HCT116 (cell line): ENCODE data around the gene DLG2. TPM values are rescaled to one million over a fixed set of nuclear protein-coding genes. Genes with fewer than 3 reads are reported as not detected.

Source experiments
- ATAC-seq: fragments of 200-7000 bp; cut with Tn5 transposase; 2 replicates; pipeline ENCODE4 v1.9.1; 2020; ENCODE audit warnings: mild to moderate bottlenecking, moderate library complexity
- BruUV-seq: library from RNA; stranded (reverse); fragments of 400-500 nt; replicated peaks from 2 replicates; lab custom pipeline; 2021; lab: Mats Ljungman, UMichigan
- CTCF ChIA-PET: fragments of 300-600 bp; sonication (Branson Sonifier 250); formaldehyde crosslinking; loops from one replicate; lab custom pipeline; 2021; ENCODE audit warnings: antibody characterized with exemption; lab: Charles Lee
- POLR2A ChIA-PET: fragments of 300-600, 350-600 bp; sonication (Branson Sonifier 250); formaldehyde crosslinking; loops from one replicate; lab custom pipeline; 2021; ENCODE audit warnings: antibody characterized with exemption; lab: Charles Lee
- RAD21 ChIA-PET, 2 experiments: fragments of 300-600 bp; sonication (Branson Sonifier 250); formaldehyde crosslinking; loops; one replicate each; lab custom pipeline; 2023; ENCODE audit warnings: low total read pairs in 2 of 2; ENCODE audit not compliant: uncharacterized antibody in 2 of 2, unreplicated experiment in 2 of 2, low non-redundant PET in 1 of 2; lab: Charles Lee
- DNase-seq: peaks from one replicate; pipeline ENCODE4 v3.0.0-alpha.2; 2010; ENCODE audit warnings: low read depth, low spot score
- H2AFZ ChIP-seq: fragments of 200-600 bp; shearing (Covaris generic), sonication (generic); 2 replicates; pipeline ENCODE4 v1.6.1; 2017; ENCODE audit warnings: low read depth, mixed run types, mixed read lengths, antibody characterized with exemption, low read length; ENCODE audit not compliant: poor library complexity, severe bottlenecking
- H3K27ac ChIP-seq: 2 replicates; pipeline ENCODE4 v1.5.1; 2012; ENCODE audit warnings: low read depth, low read length
- H3K27me3 ChIP-seq: fragments of 200-600 bp; sonication (generic); 2 replicates; pipeline ENCODE4 v1.6.1; 2016; ENCODE audit warnings: mixed run types, low read length, mixed read lengths; ENCODE audit not compliant: insufficient read depth
- H3K36me3 ChIP-seq, 2 experiments: fragments of 200-500 bp in 1 of 2; fragments of 200-600 bp in 1 of 2; sonication (Bioruptor generic) in 1 of 2; sonication (generic) in 1 of 2; 2 replicates each; pipeline versions ENCODE4 v1.5.1 to v1.6.1; 2014 to 2016; ENCODE audit warnings: low read length in 2 of 2, inconsistent platforms in 1 of 2, mixed read lengths in 1 of 2, mixed run types in 1 of 2; ENCODE audit not compliant: insufficient read depth in 2 of 2, control insufficient read depth in 1 of 2
- H3K4me1 ChIP-seq, 2 experiments: fragments of 200-600 bp in 1 of 2; sonication (generic) in 1 of 2; 2 replicates each; pipeline versions ENCODE4 v1.5.1 to v1.6.1; 2012 to 2017; ENCODE audit warnings: low read length in 2 of 2, inconsistent platforms in 1 of 2, mild to moderate bottlenecking in 1 of 2, mixed read lengths in 1 of 2, mixed run types in 1 of 2, moderate library complexity in 1 of 2; ENCODE audit not compliant: insufficient read depth in 2 of 2, control insufficient read depth in 1 of 2
- H3K4me2 ChIP-seq: fragments of 200-600 bp; sonication (generic); 2 replicates; pipeline ENCODE4 v1.6.1; 2017; ENCODE audit warnings: mixed run types, low read length, mixed read lengths
- H3K4me3 ChIP-seq, 2 experiments: fragments of 200-600 bp in 1 of 2; sonication (generic) in 1 of 2; replicated peaks in 1 of 2; 2 replicates each; pipeline ENCODE4 v1.5.1; 2011 to 2016; ENCODE audit warnings: low read length in 2 of 2, control low read depth in 1 of 2, low read depth in 1 of 2, mild to moderate bottlenecking in 1 of 2, mixed read lengths in 1 of 2, mixed run types in 1 of 2
- H3K79me2 ChIP-seq: fragments of 200-600 bp; sonication (generic); 2 replicates; pipeline ENCODE4 v1.6.1; 2017; ENCODE audit warnings: mild to moderate bottlenecking, mixed run types, low read length, moderate library complexity, mixed read lengths; ENCODE audit not compliant: insufficient read depth
- H3K9ac ChIP-seq: fragments of 200-600 bp; sonication (generic); 2 replicates; pipeline ENCODE4 v1.6.1; 2016; ENCODE audit warnings: low read length, mixed read lengths
- H3K9me2 ChIP-seq: fragments of 200-600 bp; sonication (generic), shearing (Covaris generic); 2 replicates; pipeline ENCODE4 v1.6.1; 2017; ENCODE audit warnings: mixed run types, mild to moderate bottlenecking, moderate library complexity; ENCODE audit not compliant: insufficient read depth
- H3K9me3 ChIP-seq, 2 experiments: fragments of 200-500 bp in 1 of 2; fragments of 200-600 bp in 1 of 2; sonication (Bioruptor generic) in 1 of 2; sonication (generic) in 1 of 2; 2 replicates each; pipeline ENCODE4 v1.6.1; 2014 to 2017; ENCODE audit warnings: low read length in 2 of 2, mixed read lengths in 2 of 2, inconsistent platforms in 1 of 2, low read depth in 1 of 2, mild to moderate bottlenecking in 1 of 2, mixed run types in 1 of 2, moderate library complexity in 1 of 2; ENCODE audit not compliant: control insufficient read depth in 1 of 2, insufficient read depth in 1 of 2
- H4K20me1 ChIP-seq: fragments of 200-600 bp; sonication (generic), shearing (Covaris generic); 2 replicates; pipeline ENCODE4 v1.6.1; 2017; ENCODE audit warnings: mixed run types, mild to moderate bottlenecking, moderate library complexity; ENCODE audit not compliant: insufficient read depth
- ATF3 ChIP-seq: IDR thresholded peaks from 2 replicates; pipeline ENCODE4 v1.6.1; 2012
- CBX3 ChIP-seq: IDR thresholded peaks from 2 replicates; pipeline ENCODE4 v1.6.1; 2012; ENCODE audit warnings: low read depth
- CEBPB ChIP-seq: IDR thresholded peaks from 2 replicates; pipeline ENCODE4 v1.6.1; 2012; ENCODE audit warnings: low read depth
- EGR1 ChIP-seq: IDR thresholded peaks from 2 replicates; pipeline ENCODE4 v1.6.1; 2012; ENCODE audit warnings: low read depth
- ELF1 ChIP-seq: IDR thresholded peaks from 2 replicates; pipeline ENCODE4 v1.6.1; 2012; ENCODE audit warnings: low read depth, borderline replicate concordance
- EZH2 ChIP-seq: fragments of 200-600 bp; sonication (generic); IDR thresholded peaks from 2 replicates; pipeline ENCODE4 v1.6.1; 2017; ENCODE audit warnings: antibody characterized with exemption, mixed run types
- FOSL1 ChIP-seq: IDR thresholded peaks from 2 replicates; pipeline ENCODE4 v1.6.1; 2012; ENCODE audit warnings: low read depth
- POLR2AphosphoS5 ChIP-seq: IDR thresholded peaks from 2 replicates; pipeline ENCODE4 v1.6.1; 2011; ENCODE audit warnings: mild to moderate bottlenecking, low read depth, low read length, moderate library complexity
- RAD21 ChIP-seq: IDR thresholded peaks from 2 replicates; pipeline ENCODE4 v1.6.1; 2012; ENCODE audit warnings: low read depth, mild to moderate bottlenecking
- SIN3A ChIP-seq: IDR thresholded peaks from 2 replicates; pipeline ENCODE4 v1.6.1; 2012; ENCODE audit warnings: low read depth
- SRF ChIP-seq: IDR thresholded peaks from 2 replicates; pipeline ENCODE4 v1.6.1; 2012; ENCODE audit warnings: low read depth
- TCF7L2 ChIP-seq: IDR thresholded peaks from 2 replicates; pipeline ENCODE4 v1.7.0; 2011; ENCODE audit warnings: borderline replicate concordance, inconsistent platforms; ENCODE audit not compliant: insufficient read depth, insufficient read length; ENCODE audit errors: extremely low read depth
- YY1 ChIP-seq: IDR thresholded peaks from 2 replicates; pipeline ENCODE4 v1.6.1; 2011; ENCODE audit warnings: low read length, low read depth, moderate library complexity, mild to moderate bottlenecking; ENCODE audit not compliant: insufficient replicate concordance; ENCODE audit errors: extremely low read depth
- ZFX ChIP-seq: fragments of 450-650 bp; IDR thresholded peaks from 2 replicates; pipeline ENCODE4 v1.6.1; 2017
- ZNF274 ChIP-seq: fragments of 200-500 bp; sonication (Bioruptor generic); IDR thresholded peaks from 2 replicates; pipeline ENCODE4 v1.6.1; 2014; ENCODE audit warnings: mild to moderate bottlenecking, low read depth, low read length, inconsistent platforms
- intact Hi-C: fragments of 100-400 bp; cut with micrococcal nuclease; formaldehyde crosslinking; loops from 2 replicates; pipeline ENCODE4 v1.10.0; 2022
- total RNA-seq: library from RNA; stranded (reverse); gene quantifications from one replicate; pipeline ENCODE4 v1.2.1, GENCODE V29; 2021; ENCODE audit not compliant: unreplicated experiment
- TF ChIP-seq, protein P1 (sequence below): IDR thresholded peaks from 2 replicates; pipeline ENCODE4 v1.6.1; 2012
- TF ChIP-seq, protein P2 (sequence below), 3 experiments: fragments of 200-600 bp in 1 of 3; sonication (generic) in 1 of 3; IDR thresholded peaks in 2 of 3; conservative IDR thresholded peaks in 1 of 3; 2 replicates each; pipeline ENCODE4 v1.5.1; 2012 to 2017; ENCODE audit warnings: low read depth in 2 of 3, low read length in 2 of 3, antibody characterized with exemption in 1 of 3, borderline replicate concordance in 1 of 3, control low read depth in 1 of 3, mild to moderate bottlenecking in 1 of 3, mixed read lengths in 1 of 3, mixed run types in 1 of 3, moderate library complexity in 1 of 3; ENCODE audit not compliant: insufficient read depth in 1 of 3

DLG2 gene
- total RNA-seq, 1 experiment from 2014 or later, result 2.4 TPM

GRCh38 chr11:84663731-84664130 lies 963.4 kb downstream of the DLG2 start:
- intact Hi-C loops, result no loop called here
- Histone ChIP-seq H3K4me3 (no peak overlapping the region), H3K27ac (no peak overlapping the region), H3K27me3 (no peaks in the 10 kb centered on the region), H3K36me3 (no peaks in the 10 kb centered on the region), H4K20me1 (no peaks in the 10 kb centered on the region), H3K9ac (no peak overlapping the region), H3K4me2 (no peak overlapping the region), H3K4me1 (no peaks in the 10 kb centered on the region), H2AFZ (no peak overlapping the region), H3K9me2 (no peaks in the 10 kb centered on the region)
- no peak for DNase-seq
- CTCF ChIA-PET, result no interaction called here
- POLR2A ChIA-PET, result no interaction called here
- no peak for ATAC-seq
- RAD21 ChIA-PET, result no interaction called here
- no TSS peak for BruUV-seq
- no peak for TF ChIP-seq EGR1
- TF ChIP-seq, protein P1, sequence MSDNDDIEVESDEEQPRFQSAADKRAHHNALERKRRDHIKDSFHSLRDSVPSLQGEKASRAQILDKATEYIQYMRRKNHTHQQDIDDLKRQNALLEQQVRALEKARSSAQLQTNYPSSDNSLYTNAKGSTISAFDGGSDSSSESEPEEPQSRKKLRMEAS, result no peak
- TF ChIP-seq ATF3, result no peak
- no peak for TF ChIP-seq CBX3
- TF ChIP-seq EZH2, result no peak
- TF ChIP-seq TCF7L2, result no peak
- no peak for TF ChIP-seq ZFX
- TF ChIP-seq YY1, result no peak
- no peak for TF ChIP-seq RAD21
- no peak for TF ChIP-seq SRF
- TF ChIP-seq POLR2AphosphoS5, result no peak
- TF ChIP-seq, protein P2, sequence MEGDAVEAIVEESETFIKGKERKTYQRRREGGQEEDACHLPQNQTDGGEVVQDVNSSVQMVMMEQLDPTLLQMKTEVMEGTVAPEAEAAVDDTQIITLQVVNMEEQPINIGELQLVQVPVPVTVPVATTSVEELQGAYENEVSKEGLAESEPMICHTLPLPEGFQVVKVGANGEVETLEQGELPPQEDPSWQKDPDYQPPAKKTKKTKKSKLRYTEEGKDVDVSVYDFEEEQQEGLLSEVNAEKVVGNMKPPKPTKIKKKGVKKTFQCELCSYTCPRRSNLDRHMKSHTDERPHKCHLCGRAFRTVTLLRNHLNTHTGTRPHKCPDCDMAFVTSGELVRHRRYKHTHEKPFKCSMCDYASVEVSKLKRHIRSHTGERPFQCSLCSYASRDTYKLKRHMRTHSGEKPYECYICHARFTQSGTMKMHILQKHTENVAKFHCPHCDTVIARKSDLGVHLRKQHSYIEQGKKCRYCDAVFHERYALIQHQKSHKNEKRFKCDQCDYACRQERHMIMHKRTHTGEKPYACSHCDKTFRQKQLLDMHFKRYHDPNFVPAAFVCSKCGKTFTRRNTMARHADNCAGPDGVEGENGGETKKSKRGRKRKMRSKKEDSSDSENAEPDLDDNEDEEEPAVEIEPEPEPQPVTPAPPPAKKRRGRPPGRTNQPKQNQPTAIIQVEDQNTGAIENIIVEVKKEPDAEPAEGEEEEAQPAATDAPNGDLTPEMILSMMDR (IDR thresholded peaks at IDR 0.05 in 2 of 3, conservative IDR thresholded peaks at IDR 0.05 in 1 of 3; ENCODE audit: borderline replicate concordance in 1 of 3, insufficient read depth in 1 of 3, low read depth in 2 of 3, low read length in 2 of 3), result no peak
- no peak for TF ChIP-seq CEBPB
- TF ChIP-seq ELF1, result no peak
- TF ChIP-seq SIN3A, result no peak
- TF ChIP-seq ZNF274, result no peak
- no peak for TF ChIP-seq FOSL1
- TF ChIP-seq, all 23 proteins: peak for 0
- Histone ChIP-seq H3K79me2 (no peaks in the 10 kb centered on the region), H3K9me3 (no peaks in the 10 kb centered on the region)
